RPMI7951 (cell line): ENCODE data around the gene ABCA7. TPM values are rescaled to one million over a fixed set of nuclear protein-coding genes. Genes with fewer than 3 reads are reported as not detected.

Experiments used
- total RNA-seq: library from RNA; depleted of rRNA; stranded (reverse); fragments of >200 nt; shearing (Covaris generic); gene quantifications from 2 replicates; pipeline ENCODE4 v1.2.3, GENCODE V29; 2014; rRNA removed

Gene ABCA7
- total RNA-seq, 1 experiment from 2014 or later: 3.4 TPM

Other genes starting within 250 kb of the ABCA7 start
- gene PTBP1, start 242.7 kb upstream of the ABCA7 start, total RNA-seq: 112 and 121 TPM in 2 replicates
- gene PLPPR3, start 218.2 kb upstream of the ABCA7 start, total RNA-seq: not detected in 2 replicates
- gene AZU1, start 212.3 kb upstream of the ABCA7 start, total RNA-seq: not detected in 2 replicates
- gene PRTN3, start 199.1 kb upstream of the ABCA7 start, total RNA-seq: not detected in 2 replicates
- gene ELANE, start 187.8 kb upstream of the ABCA7 start, total RNA-seq: not detected in 2 replicates
- 0.29 and 0.60 TPM in 2 replicates for gene CFD, start 180.4 kb upstream of the ABCA7 start, total RNA-seq
- gene MED16, start 146.9 kb upstream of the ABCA7 start, total RNA-seq: 15.1 and 16.5 TPM in 2 replicates
- gene RNU6-9, start 146.6 kb upstream of the ABCA7 start, total RNA-seq: not detected in 2 replicates
- 19.7 and 29.3 TPM in 2 replicates for gene R3HDM4, start 126.9 kb upstream of the ABCA7 start, total RNA-seq
- gene KISS1R, start 122.8 kb upstream of the ABCA7 start, total RNA-seq: not detected in 2 replicates
- 5.3 and 5.6 TPM in 2 replicates for gene ARID3A, start 114.1 kb upstream of the ABCA7 start, total RNA-seq
- gene WDR18, start 55.8 kb upstream of the ABCA7 start, total RNA-seq: 47.7 and 67.0 TPM in 2 replicates
- gene GRIN3B, start 39.7 kb upstream of the ABCA7 start, total RNA-seq: 0.20 and 0.24 TPM in 2 replicates
- 46.9 and 58.0 TPM in 2 replicates for gene TMEM259, start 19.0 kb upstream of the ABCA7 start, total RNA-seq
- not detected in 2 replicates for gene RNU6-2, start 18.6 kb upstream of the ABCA7 start, total RNA-seq
- 179 and 199 TPM in 2 replicates for gene CNN2, start 13.5 kb upstream of the ABCA7 start, total RNA-seq
- 0.98 and 1.3 TPM in 2 replicates for gene ARHGAP45, start 27.1 kb downstream of the ABCA7 start, total RNA-seq
- 128 and 158 TPM in 2 replicates for gene POLR2E, start 55.3 kb downstream of the ABCA7 start, total RNA-seq
- gene GPX4, start 63.9 kb downstream of the ABCA7 start, total RNA-seq: 386 and 470 TPM in 2 replicates
- gene SBNO2, start 134.2 kb downstream of the ABCA7 start, total RNA-seq: 12.1 and 16.3 TPM in 2 replicates
- gene STK11, start 165.7 kb downstream of the ABCA7 start, total RNA-seq: 19.8 and 34.9 TPM in 2 replicates
- 0.48 and 0.88 TPM in 2 replicates for gene CBARP, start 197.9 kb downstream of the ABCA7 start, total RNA-seq
- gene ATP5F1D, start 201.6 kb downstream of the ABCA7 start, total RNA-seq: 41.8 and 78.0 TPM in 2 replicates
- gene MIDN, start 208.5 kb downstream of the ABCA7 start, total RNA-seq: 3.2 and 4.1 TPM in 2 replicates
- 44.2 and 66.8 TPM in 2 replicates for gene CIRBP, start 229.2 kb downstream of the ABCA7 start, total RNA-seq
- 57.6 and 92.0 TPM in 2 replicates for gene FAM174C, start 235.4 kb downstream of the ABCA7 start, total RNA-seq
- gene EFNA2, start 245.8 kb downstream of the ABCA7 start, total RNA-seq: not detected in 2 replicates